ENCODE data around the gene ACE2. TPM values are rescaled to one million over a fixed set of nuclear protein-coding genes. Genes with fewer than 3 reads are reported as not detected.

Gene ACE2
- total and polyA plus RNA-seq, 2 donors from 2014 or later, result 5.5 to 32.4 TPM

DNA sequence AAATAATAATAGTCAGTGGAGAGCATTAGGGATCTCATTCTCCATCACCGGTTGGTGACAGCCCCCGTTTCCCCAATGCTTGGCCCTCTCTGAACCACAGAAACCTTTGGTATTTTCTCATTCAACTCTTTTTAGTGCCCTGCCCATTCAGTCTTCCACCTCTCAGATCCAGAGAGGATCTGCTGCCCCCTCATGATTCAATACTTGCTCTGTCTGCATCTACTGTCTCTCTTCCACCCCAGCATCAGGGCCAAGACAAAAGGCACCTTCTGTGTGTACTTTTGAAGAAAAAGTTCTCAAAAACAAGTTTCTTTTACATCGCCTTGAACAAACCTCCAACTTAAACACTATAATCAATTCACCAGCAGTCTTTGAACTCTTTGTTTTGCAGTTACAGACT is 44.5 kb upstream of the ACE2 start:
- Histone ChIP-seq H3K9me3 (ENCODE audit: control insufficient read depth in 2 of 3, insufficient read depth in 1 of 3, low read length in 3 of 3) (no peaks in the 10 kb centered on the region), H3K9ac (ENCODE audit: low read length in 3 of 3) (no peak overlapping the region), H3K4me1 (ENCODE audit: control insufficient read depth in 2 of 3, insufficient read depth in 2 of 3, low read depth in 1 of 3, low read length in 3 of 3) (no peaks in the 10 kb centered on the region), H3K4me3 (ENCODE audit: low read length in 3 of 3) (no peak overlapping the region), H3K36me3 (ENCODE audit: control insufficient read depth in 2 of 3, insufficient read depth in 3 of 3, low read length in 3 of 3) (no peaks in the 10 kb centered on the region), H3K27me3 (ENCODE audit: control insufficient read depth, insufficient read depth, low read length) (peaks cover 13% of the 10 kb centered on the region), H3K27ac (ENCODE audit: low read depth in 2 of 2, low read length in 2 of 2) (no peak overlapping the region)
- intact Hi-C loops (cut with DNase I), result no loop called here
- no peak for DNase-seq
- FAIRE-seq, result no peak
- TF ChIP-seq, protein P1, sequence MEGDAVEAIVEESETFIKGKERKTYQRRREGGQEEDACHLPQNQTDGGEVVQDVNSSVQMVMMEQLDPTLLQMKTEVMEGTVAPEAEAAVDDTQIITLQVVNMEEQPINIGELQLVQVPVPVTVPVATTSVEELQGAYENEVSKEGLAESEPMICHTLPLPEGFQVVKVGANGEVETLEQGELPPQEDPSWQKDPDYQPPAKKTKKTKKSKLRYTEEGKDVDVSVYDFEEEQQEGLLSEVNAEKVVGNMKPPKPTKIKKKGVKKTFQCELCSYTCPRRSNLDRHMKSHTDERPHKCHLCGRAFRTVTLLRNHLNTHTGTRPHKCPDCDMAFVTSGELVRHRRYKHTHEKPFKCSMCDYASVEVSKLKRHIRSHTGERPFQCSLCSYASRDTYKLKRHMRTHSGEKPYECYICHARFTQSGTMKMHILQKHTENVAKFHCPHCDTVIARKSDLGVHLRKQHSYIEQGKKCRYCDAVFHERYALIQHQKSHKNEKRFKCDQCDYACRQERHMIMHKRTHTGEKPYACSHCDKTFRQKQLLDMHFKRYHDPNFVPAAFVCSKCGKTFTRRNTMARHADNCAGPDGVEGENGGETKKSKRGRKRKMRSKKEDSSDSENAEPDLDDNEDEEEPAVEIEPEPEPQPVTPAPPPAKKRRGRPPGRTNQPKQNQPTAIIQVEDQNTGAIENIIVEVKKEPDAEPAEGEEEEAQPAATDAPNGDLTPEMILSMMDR (IDR thresholded peaks at IDR 0.05; ENCODE audit: borderline replicate concordance, extremely low read depth, insufficient read depth), result no peak

DNA sequence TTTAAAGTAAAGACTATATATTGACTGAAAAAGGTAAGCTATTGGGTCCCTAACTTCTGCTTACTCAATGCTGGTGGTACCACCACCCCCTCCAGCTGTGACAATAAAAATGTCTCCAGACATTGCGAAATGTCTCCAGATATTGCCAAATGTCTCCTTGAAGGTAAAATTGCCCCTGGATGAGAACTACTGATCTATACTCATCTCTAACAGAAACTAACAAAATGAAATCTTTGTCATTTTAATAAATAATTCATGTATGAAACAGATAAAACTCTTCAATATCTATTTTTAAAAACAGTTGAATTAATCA is 43.8 kb upstream of the ACE2 start:
- Histone ChIP-seq H3K9ac (ENCODE audit: low read length in 3 of 3) (no peak overlapping the region), H3K9me3 (ENCODE audit: control insufficient read depth in 2 of 3, insufficient read depth in 1 of 3, low read length in 3 of 3) (no peaks in the 10 kb centered on the region), H3K4me3 (ENCODE audit: low read length in 3 of 3) (no peak overlapping the region), H3K36me3 (ENCODE audit: control insufficient read depth in 2 of 3, insufficient read depth in 3 of 3, low read length in 3 of 3) (no peaks in the 10 kb centered on the region), H3K27me3 (ENCODE audit: control insufficient read depth, insufficient read depth, low read length) (peaks cover 10% of the 10 kb centered on the region), H3K27ac (ENCODE audit: low read depth in 2 of 2, low read length in 2 of 2) (no peak overlapping the region), H3K4me1 (ENCODE audit: control insufficient read depth in 2 of 3, insufficient read depth in 2 of 3, low read depth in 1 of 3, low read length in 3 of 3) (no peaks in the 10 kb centered on the region)
- intact Hi-C loops (cut with DNase I), result no loop called here
- no peak for FAIRE-seq
- TF ChIP-seq, protein P1 (IDR thresholded peaks at IDR 0.05; ENCODE audit: borderline replicate concordance, extremely low read depth, insufficient read depth), result no peak
- DNase-seq, result no peak

DNA sequence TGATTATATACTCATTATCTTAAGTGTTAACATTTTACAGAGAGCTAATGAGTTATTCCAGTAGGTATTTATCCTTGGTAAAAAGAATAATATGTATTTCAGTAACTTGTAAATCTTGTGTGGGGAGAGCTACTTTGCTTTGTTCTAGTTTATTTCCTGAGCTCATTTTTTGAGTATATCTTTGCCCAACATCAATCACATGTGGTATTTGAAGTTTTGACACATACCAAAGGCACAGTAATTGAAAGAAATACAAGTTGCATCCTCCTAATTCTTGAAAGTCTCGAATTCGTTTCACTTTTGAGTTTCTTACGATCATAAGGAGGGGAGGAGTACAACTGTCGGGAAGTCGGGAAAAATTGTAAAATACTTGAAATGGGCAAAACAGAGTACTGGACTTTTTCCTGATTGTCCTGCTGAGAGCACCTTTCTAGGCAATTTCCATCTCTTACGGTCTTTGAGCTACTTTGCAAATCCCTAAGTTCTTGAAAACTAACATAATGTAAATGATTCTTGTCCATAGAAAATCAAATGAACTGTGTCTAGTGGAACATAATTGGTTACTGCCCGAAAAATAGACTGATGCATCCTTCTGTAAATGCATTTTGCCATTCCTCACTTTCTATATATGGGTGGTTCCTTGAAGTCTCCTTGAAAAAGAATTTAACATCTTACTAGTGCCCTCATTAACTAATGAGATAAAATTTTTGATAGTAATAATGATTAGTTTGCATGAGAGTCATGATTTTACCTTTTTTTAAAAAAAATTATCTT is 43.2 kb upstream of the ACE2 start:
- Histone ChIP-seq H3K27ac (ENCODE audit: low read depth in 2 of 2, low read length in 2 of 2) (no peak overlapping the region), H3K9me3 (ENCODE audit: control insufficient read depth in 2 of 3, insufficient read depth in 1 of 3, low read length in 3 of 3) (no peaks in the 10 kb centered on the region), H3K9ac (ENCODE audit: low read length in 3 of 3) (no peak overlapping the region), H3K27me3 (ENCODE audit: control insufficient read depth, insufficient read depth, low read length) (peaks cover 9% of the 10 kb centered on the region), H3K4me1 (ENCODE audit: control insufficient read depth in 2 of 3, insufficient read depth in 2 of 3, low read depth in 1 of 3, low read length in 3 of 3) (no peaks in the 10 kb centered on the region), H3K4me3 (ENCODE audit: low read length in 3 of 3) (no peak overlapping the region), H3K36me3 (ENCODE audit: control insufficient read depth in 2 of 3, insufficient read depth in 3 of 3, low read length in 3 of 3) (no peaks in the 10 kb centered on the region)
- intact Hi-C loops (cut with DNase I), result no loop called here
- DNase-seq (no peak), FAIRE-seq (no peak)
- TF ChIP-seq, protein P1 (IDR thresholded peaks at IDR 0.05; ENCODE audit: borderline replicate concordance, extremely low read depth, insufficient read depth), result no peak

DNA sequence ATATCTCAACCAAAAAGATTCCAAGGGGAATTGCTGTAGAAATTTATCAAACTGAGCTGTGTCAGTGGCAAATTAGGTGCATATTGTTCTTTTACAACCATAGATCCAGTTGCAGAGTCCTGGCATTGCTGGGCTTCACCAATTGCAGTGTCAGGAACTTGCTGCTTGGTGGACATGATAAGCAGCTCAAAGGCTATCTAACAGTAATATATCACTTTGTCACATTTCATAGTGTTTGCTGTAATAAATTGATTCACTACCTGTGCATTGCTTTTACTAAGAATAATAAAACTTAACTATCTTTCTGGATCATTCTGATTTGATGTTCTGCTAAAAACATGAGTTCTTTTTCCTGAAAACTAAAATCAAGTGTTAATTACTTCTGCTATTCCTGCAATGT is 30.9 kb upstream of the ACE2 start:
- FAIRE-seq, result no peak
- H3K27ac ChIP-seq (ENCODE audit: low read depth in 2 of 2, low read length in 2 of 2), result no peak overlapping the region
- H3K36me3 ChIP-seq (ENCODE audit: control insufficient read depth in 2 of 3, insufficient read depth in 3 of 3, low read length in 3 of 3), result no peaks in the 10 kb centered on the region
- H3K4me3 ChIP-seq (ENCODE audit: low read length in 3 of 3), result no peak overlapping the region
- H3K4me1 ChIP-seq (ENCODE audit: control insufficient read depth in 2 of 3, insufficient read depth in 2 of 3, low read depth in 1 of 3, low read length in 3 of 3), result no peaks in the 10 kb centered on the region
- TF ChIP-seq, protein P1 (IDR thresholded peaks at IDR 0.05; ENCODE audit: borderline replicate concordance, extremely low read depth, insufficient read depth), result no peak
- DNase-seq, result no peak
- H3K27me3 ChIP-seq (ENCODE audit: control insufficient read depth, insufficient read depth, low read length), result peaks cover 11% of the 10 kb centered on the region
- intact Hi-C loops (cut with DNase I), result no loop called here
- H3K9me3 ChIP-seq (ENCODE audit: control insufficient read depth in 2 of 3, insufficient read depth in 1 of 3, low read length in 3 of 3), result no peaks in the 10 kb centered on the region
- H3K9ac ChIP-seq (ENCODE audit: low read length in 3 of 3), result no peak overlapping the region
